Osteocyte (in vitro differentiated cells): ENCODE data around the gene PRPF31. TPM values are rescaled to one million over a fixed set of nuclear protein-coding genes. Genes with fewer than 3 reads are reported as not detected.

Experiments
- DNase-seq: peaks from one replicate; pipeline ENCODE4 v3.0.0; 2021; ENCODE audit warnings: mixed read lengths; ENCODE audit not compliant: unreplicated experiment; ENCODE audit errors: extremely low spot score
- H3K27ac Mint-ChIP-seq: one replicate; pipeline ENCODE4 v1.8.0; 2021; ENCODE audit warnings: mild to moderate bottlenecking, mixed read lengths; ENCODE audit not compliant: unreplicated experiment
- H3K27me3 Mint-ChIP-seq: one replicate; pipeline ENCODE4 v1.8.0; 2021; ENCODE audit warnings: mixed read lengths; ENCODE audit not compliant: unreplicated experiment
- H3K36me3 Mint-ChIP-seq: one replicate; pipeline ENCODE4 v1.8.0; 2021; ENCODE audit warnings: mixed read lengths; ENCODE audit not compliant: unreplicated experiment
- H3K4me1 Mint-ChIP-seq: one replicate; pipeline ENCODE4 v1.8.0; 2021; ENCODE audit warnings: mixed read lengths; ENCODE audit not compliant: unreplicated experiment
- H3K4me3 Mint-ChIP-seq: one replicate; pipeline ENCODE4 v1.8.0; 2021; ENCODE audit warnings: mild to moderate bottlenecking, moderate library complexity, mixed read lengths; ENCODE audit not compliant: unreplicated experiment
- H3K9me3 Mint-ChIP-seq: one replicate; pipeline ENCODE4 v1.8.0; 2021; ENCODE audit warnings: mixed read lengths; ENCODE audit not compliant: unreplicated experiment
- CTCF ChIP-seq: fragments of 200-600 bp; sonication (generic); IDR thresholded peaks from 2 replicates; pipeline ENCODE4 v1.5.0; 2021; ENCODE audit warnings: antibody characterized with exemption, mild to moderate bottlenecking, moderate library complexity
- total RNA-seq: library from RNA; stranded (reverse); gene quantifications from 2 replicates; pipeline ENCODE4 v1.2.1, GENCODE V29; 2021

The PRPF31 gene
- total RNA-seq, 1 donor from 2014 or later: 68.4 TPM

- no peak overlapping the region for H3K27ac Mint-ChIP-seq
- no peak for TF ChIP-seq CTCF
- H3K4me1 Mint-ChIP-seq: peaks cover 9% of the 10 kb centered on the region
- no peaks in the 10 kb centered on the region for H3K9me3 Mint-ChIP-seq
- no peak overlapping the region for H3K4me3 Mint-ChIP-seq
- H3K36me3 Mint-ChIP-seq: peaks cover 16% of the 10 kb centered on the region
- H3K27me3 Mint-ChIP-seq: no peaks in the 10 kb centered on the region
- DNase-seq: no peak
These were observed 10.4 kb upstream of the PRPF31 start for GRCh38 chr19:54104998-54105715.

- Mint-ChIP-seq H3K4me3 (no peak overlapping the region), H3K36me3 (peaks cover 20% of the 10 kb centered on the region), H3K4me1 (peaks cover 9% of the 10 kb centered on the region), H3K9me3 (no peaks in the 10 kb centered on the region), H3K27me3 (no peaks in the 10 kb centered on the region), H3K27ac (no peak overlapping the region)
- no peak for TF ChIP-seq CTCF
- DNase-seq: no peak
These were observed 9.8 kb upstream of the PRPF31 start for GRCh38 chr19:54105796-54106195.

GRCh38 chr19:54106716-54107115, 8.8 kb upstream of the PRPF31 start:
- no peaks in the 10 kb centered on the region for H3K27me3 Mint-ChIP-seq
- H3K4me1 Mint-ChIP-seq: peaks cover 9% of the 10 kb centered on the region
- H3K36me3 Mint-ChIP-seq: peaks cover 22% of the 10 kb centered on the region
- no peak overlapping the region for H3K27ac Mint-ChIP-seq
- no peak for DNase-seq
- no peaks in the 10 kb centered on the region for H3K9me3 Mint-ChIP-seq
- H3K4me3 Mint-ChIP-seq: no peak overlapping the region
- TF ChIP-seq CTCF: no peak

GRCh38 chr19:54107876-54108490, 7.6 kb upstream of the PRPF31 start:
- Mint-ChIP-seq H3K27ac (no peak overlapping the region), H3K9me3 (no peaks in the 10 kb centered on the region), H3K4me3 (no peak overlapping the region), H3K36me3 (peaks cover 22% of the 10 kb centered on the region), H3K4me1 (peaks cover 4% of the 10 kb centered on the region), H3K27me3 (no peaks in the 10 kb centered on the region)
- no peak for TF ChIP-seq CTCF
- DNase-seq: no peak

GRCh38 chr19:54108496-54108895, 7.1 kb upstream of the PRPF31 start:
- Mint-ChIP-seq H3K9me3 (no peaks in the 10 kb centered on the region), H3K27me3 (no peaks in the 10 kb centered on the region), H3K4me1 (peaks cover under 1% of the 10 kb centered on the region), H3K4me3 (no peak overlapping the region), H3K36me3 (peaks cover 22% of the 10 kb centered on the region), H3K27ac (no peak overlapping the region)
- no peak for DNase-seq
- TF ChIP-seq CTCF: no peak
